D721Med (cell line): ENCODE measurements around the gene LTA.

Experiments
- DNase-seq: peaks from one replicate; pipeline ENCODE4 v3.0.0; 2011; ENCODE audit warnings: low spot score; ENCODE audit not compliant: insufficient read length
- FAIRE-seq: peaks from 2 replicates; lab custom pipeline; 2011; peaks lifted over from hg19 to GRCh38; lab: Jason Lieb, UNC
- TF ChIP-seq, protein P1 (sequence below): IDR thresholded peaks from 2 replicates; pipeline ENCODE4 v1.5.1; 2012; ENCODE audit warnings: mild to moderate bottlenecking, control low read depth; ENCODE audit not compliant: insufficient read depth; ENCODE audit errors: missing control alignments

Gene LTA

GRCh38 chr6:31559606-31559957 is 12.5 kb upstream of the LTA start:
- TF ChIP-seq, protein P1, sequence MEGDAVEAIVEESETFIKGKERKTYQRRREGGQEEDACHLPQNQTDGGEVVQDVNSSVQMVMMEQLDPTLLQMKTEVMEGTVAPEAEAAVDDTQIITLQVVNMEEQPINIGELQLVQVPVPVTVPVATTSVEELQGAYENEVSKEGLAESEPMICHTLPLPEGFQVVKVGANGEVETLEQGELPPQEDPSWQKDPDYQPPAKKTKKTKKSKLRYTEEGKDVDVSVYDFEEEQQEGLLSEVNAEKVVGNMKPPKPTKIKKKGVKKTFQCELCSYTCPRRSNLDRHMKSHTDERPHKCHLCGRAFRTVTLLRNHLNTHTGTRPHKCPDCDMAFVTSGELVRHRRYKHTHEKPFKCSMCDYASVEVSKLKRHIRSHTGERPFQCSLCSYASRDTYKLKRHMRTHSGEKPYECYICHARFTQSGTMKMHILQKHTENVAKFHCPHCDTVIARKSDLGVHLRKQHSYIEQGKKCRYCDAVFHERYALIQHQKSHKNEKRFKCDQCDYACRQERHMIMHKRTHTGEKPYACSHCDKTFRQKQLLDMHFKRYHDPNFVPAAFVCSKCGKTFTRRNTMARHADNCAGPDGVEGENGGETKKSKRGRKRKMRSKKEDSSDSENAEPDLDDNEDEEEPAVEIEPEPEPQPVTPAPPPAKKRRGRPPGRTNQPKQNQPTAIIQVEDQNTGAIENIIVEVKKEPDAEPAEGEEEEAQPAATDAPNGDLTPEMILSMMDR = no peak
- FAIRE-seq = no peak

GRCh38 chr6:31559958-31560696 is 12.0 kb upstream of the LTA start:
- FAIRE-seq (no peak), DNase-seq (no peak)
- TF ChIP-seq, protein P1 = no peak

More at GRCh38 chr6:31559606-31559957, 12.5 kb upstream of the LTA start:
- DNase-seq = no peak

- FAIRE-seq (no peak), DNase-seq (no peak)
- TF ChIP-seq, protein P1 = no peak
Measured at GRCh38 chr6:31560697-31561058, 11.4 kb upstream of the LTA start.

DNA sequence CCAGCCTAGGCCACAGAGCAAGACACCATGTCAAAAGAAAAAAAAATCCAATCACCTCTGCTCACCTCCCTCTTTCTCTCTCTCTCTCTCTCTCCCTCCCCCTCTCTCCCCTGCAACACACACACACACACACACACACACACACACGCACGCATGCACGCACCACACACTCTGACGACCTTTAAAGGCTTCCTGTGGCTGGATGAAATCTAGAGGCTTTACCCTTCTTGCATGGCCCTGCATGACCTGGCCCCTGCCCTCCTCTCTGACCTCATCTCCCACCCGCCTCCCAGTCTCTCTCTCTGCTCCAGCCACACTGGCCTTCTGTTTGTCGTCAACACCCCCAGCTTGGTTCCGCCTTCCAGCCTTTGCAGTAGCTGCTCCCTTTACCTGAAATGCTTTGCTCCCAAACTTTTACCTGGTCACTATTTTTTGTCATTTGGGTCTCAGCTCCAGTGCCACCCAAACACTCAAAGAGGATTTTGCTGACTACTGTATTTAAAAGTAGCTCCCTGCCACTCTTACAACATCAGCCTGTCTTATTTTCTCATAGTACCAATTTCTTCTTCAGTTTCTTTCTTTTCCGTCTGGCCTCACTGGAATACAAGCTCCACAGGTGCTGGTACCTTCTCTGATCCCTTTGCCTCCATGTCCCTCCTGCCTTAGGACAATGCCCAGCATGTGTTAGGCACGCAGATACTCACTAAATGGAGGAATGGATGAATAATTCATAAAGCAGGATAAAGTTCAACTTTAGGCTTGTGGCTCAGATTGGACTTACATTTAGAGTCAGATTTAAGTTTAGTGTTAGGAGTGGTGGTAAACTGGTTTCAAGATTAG is 4.3 kb upstream of the LTA start:
- no peak for DNase-seq
- no peak for FAIRE-seq
- TF ChIP-seq, protein P1 = no peak

GRCh38 chr6:31568537-31568961 is 3.5 kb upstream of the LTA start:
- TF ChIP-seq, protein P1 = no peak
- FAIRE-seq = no peak
- DNase-seq = no peak

DNA sequence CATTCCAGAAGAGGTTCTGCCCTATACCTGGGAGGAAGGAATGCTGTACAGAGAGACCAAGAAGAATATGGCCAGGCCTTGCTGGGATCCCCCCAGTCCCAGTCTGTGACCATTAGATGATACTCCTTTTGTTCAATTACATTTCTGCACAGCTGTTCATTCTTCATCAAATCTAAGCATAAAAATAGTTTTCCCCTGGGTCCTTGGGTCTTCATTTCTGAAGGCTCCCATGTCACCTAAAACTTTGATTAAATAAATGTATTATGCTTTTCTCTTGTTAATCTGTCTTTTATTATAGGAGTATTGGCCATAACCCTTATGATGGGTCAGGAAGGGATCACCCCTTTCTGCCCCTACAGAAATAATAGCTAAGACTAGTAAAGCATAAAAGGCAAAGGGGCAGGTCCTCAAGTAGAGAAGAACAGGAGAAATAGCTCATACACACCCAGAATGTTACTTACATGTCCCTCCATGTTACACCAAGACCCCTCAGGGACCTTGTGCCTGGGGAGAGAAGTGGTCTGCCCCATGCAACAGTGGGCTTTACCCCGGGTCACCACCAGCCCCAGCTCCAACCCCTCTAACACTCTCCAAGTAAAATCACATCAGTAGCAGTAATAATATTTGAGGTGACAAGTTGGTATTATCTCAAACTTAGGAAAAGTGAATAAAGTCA is 2.1 kb upstream of the LTA start:
- no peak for FAIRE-seq

More for the DNA sequence above, 2.1 kb upstream of the LTA start:
- TF ChIP-seq, protein P1 = no peak
- no peak for DNase-seq
